OCI-LY1 (cell line): ENCODE data around the gene TAAR6.

ENCODE experiments used
- H2AFZ ChIP-seq: fragments of 200-600 bp; sonication (generic), shearing (Covaris generic); 2 replicates; pipeline ENCODE4 v1.6.0; 2014; ENCODE audit warnings: antibody characterized with exemption, mild to moderate bottlenecking, low read length
- H3F3A ChIP-seq: fragments of 200-600 bp; sonication (generic), shearing (Covaris generic); 2 replicates; pipeline ENCODE4 v1.6.0; 2014; ENCODE audit warnings: mild to moderate bottlenecking, antibody characterized with exemption, low read length, moderate library complexity; ENCODE audit not compliant: insufficient read depth
- H3K27ac ChIP-seq: fragments of 200-600 bp; sonication (generic); 2 replicates; pipeline ENCODE4 v1.5.1; 2014; ENCODE audit warnings: low read length, mixed run types, mild to moderate bottlenecking, low read depth; ENCODE audit not compliant: poor library complexity, severe bottlenecking
- H3K27me3 ChIP-seq: fragments of 200-600 bp; sonication (generic); 2 replicates; pipeline ENCODE4 v1.6.0; 2014; ENCODE audit warnings: antibody characterized with exemption, mild to moderate bottlenecking, low read length, moderate library complexity; ENCODE audit not compliant: insufficient read depth
- H3K36me3 ChIP-seq: fragments of 200-600 bp; sonication (generic); 2 replicates; pipeline ENCODE4 v1.6.1; 2014; ENCODE audit warnings: mild to moderate bottlenecking, antibody characterized with exemption, low read length, moderate library complexity, mixed read lengths; ENCODE audit not compliant: insufficient read depth
- H3K4me1 ChIP-seq: fragments of 200-600 bp; sonication (generic); 2 replicates; pipeline ENCODE4 v1.5.1; 2014; ENCODE audit warnings: mild to moderate bottlenecking, low read length, moderate library complexity; ENCODE audit not compliant: insufficient read depth, severe bottlenecking
- H3K4me2 ChIP-seq: fragments of 200-600 bp; sonication (generic), shearing (Covaris generic); 2 replicates; pipeline ENCODE4 v1.6.1; 2014; ENCODE audit warnings: low read length
- H3K4me3 ChIP-seq: fragments of 200-600 bp; sonication (generic); 2 replicates; pipeline ENCODE4 v1.5.1; 2014; ENCODE audit warnings: low read length, low read depth, mild to moderate bottlenecking, mixed read lengths; ENCODE audit not compliant: poor library complexity, severe bottlenecking
- H3K79me2 ChIP-seq: fragments of 200-600 bp; shearing (Covaris generic); 2 replicates; pipeline ENCODE4 v1.6.1; 2016; ENCODE audit warnings: mixed run types, low read length, mixed read lengths; ENCODE audit not compliant: insufficient read depth
- H3K9ac ChIP-seq: fragments of 200-600 bp; sonication (generic), shearing (Covaris generic); 2 replicates; pipeline ENCODE4 v1.6.1; 2014; ENCODE audit warnings: mild to moderate bottlenecking, low read length, mixed read lengths
- H3K9me2 ChIP-seq: fragments of 200-600 bp; sonication (generic), shearing (Covaris generic); 2 replicates; pipeline ENCODE4 v1.6.1; 2014; ENCODE audit warnings: low read depth, mild to moderate bottlenecking, low read length, mixed read lengths
- H3K9me3 ChIP-seq: fragments of 200-600 bp; shearing (Covaris generic); 2 replicates; pipeline ENCODE4 v1.6.1; 2014; ENCODE audit warnings: low read length, mixed read lengths
- H4K20me1 ChIP-seq: fragments of 200-600 bp; sonication (generic), shearing (Covaris generic); 2 replicates; pipeline ENCODE4 v1.6.0; 2016; ENCODE audit warnings: mild to moderate bottlenecking, low read length; ENCODE audit not compliant: insufficient read depth
- CTCF ChIP-seq: fragments of 200-600 bp; sonication (generic), shearing (Covaris generic); IDR thresholded peaks from 2 replicates; pipeline ENCODE4 v1.5.1; 2017; ENCODE audit warnings: mild to moderate bottlenecking, antibody characterized with exemption, low read length, moderate library complexity, mixed read lengths
- EZH2 ChIP-seq: fragments of 200-600 bp; sonication (generic), shearing (Covaris generic); IDR thresholded peaks from 2 replicates; pipeline ENCODE4 v1.8.0; 2017; ENCODE audit warnings: borderline replicate concordance, mixed run types, mild to moderate bottlenecking, antibody characterized with exemption, low read length, moderate library complexity, mixed read lengths

The TAAR6 gene

GRCh38 chr6:132525866-132526265, 44.3 kb upstream of the TAAR6 start:
- Histone ChIP-seq H3K4me2 (no peak overlapping the region), H3K27ac (no peak overlapping the region), H3K9me3 (no peaks in the 10 kb centered on the region), H3F3A (no peaks in the 10 kb centered on the region), H3K4me1 (peaks cover 10% of the 10 kb centered on the region), H3K79me2 (no peaks in the 10 kb centered on the region), H2AFZ (no peak overlapping the region), H4K20me1 (no peaks in the 10 kb centered on the region), H3K27me3 (no peaks in the 10 kb centered on the region), H3K4me3 (no peak overlapping the region), H3K9ac (no peak overlapping the region), H3K36me3 (no peaks in the 10 kb centered on the region), H3K9me2 (no peaks in the 10 kb centered on the region)
- TF ChIP-seq CTCF (no peak), EZH2 (no peak)

GRCh38 chr6:132526461-132526860, 43.7 kb upstream of the TAAR6 start:
- no peak overlapping the region for H3K27ac ChIP-seq
- no peaks in the 10 kb centered on the region for H4K20me1 ChIP-seq
- no peak overlapping the region for H3K9ac ChIP-seq
- no peak overlapping the region for H3K4me2 ChIP-seq
- H3K4me1 ChIP-seq, result peaks cover 10% of the 10 kb centered on the region
- no peak overlapping the region for H3K4me3 ChIP-seq
- TF ChIP-seq EZH2, result no peak
- TF ChIP-seq CTCF, result no peak
- H3F3A ChIP-seq, result no peaks in the 10 kb centered on the region
- H3K79me2 ChIP-seq, result no peaks in the 10 kb centered on the region
- H2AFZ ChIP-seq, result no peak overlapping the region
- H3K36me3 ChIP-seq, result no peaks in the 10 kb centered on the region
- no peaks in the 10 kb centered on the region for H3K9me3 ChIP-seq
- no peaks in the 10 kb centered on the region for H3K27me3 ChIP-seq
- H3K9me2 ChIP-seq, result no peaks in the 10 kb centered on the region

GRCh38 chr6:132527791-132528190, 42.3 kb upstream of the TAAR6 start:
- Histone ChIP-seq H3K9ac (no peak overlapping the region), H3F3A (no peaks in the 10 kb centered on the region), H3K27me3 (no peaks in the 10 kb centered on the region), H3K79me2 (no peaks in the 10 kb centered on the region), H2AFZ (no peak overlapping the region), H3K9me3 (0 out of 2 replicates have a peak, but pooled peaks cover 3% of the 10 kb centered on the region), H3K4me3 (no peak overlapping the region), H3K36me3 (no peaks in the 10 kb centered on the region), H3K27ac (no peak overlapping the region), H3K4me2 (no peak overlapping the region), H3K9me2 (no peaks in the 10 kb centered on the region), H3K4me1 (peaks cover 10% of the 10 kb centered on the region), H4K20me1 (no peaks in the 10 kb centered on the region)
- TF ChIP-seq EZH2 (no peak), CTCF (no peak)
